DOHH2 (cell line): ENCODE results near the gene ATAD3C.

Source experiments
- CTCF ChIP-seq: fragments of 200-600 bp; sonication (generic); IDR thresholded peaks from one replicate; pipeline ENCODE4 v1.5.1; 2014; ENCODE audit warnings: antibody characterized with exemption, mild to moderate bottlenecking, low read depth, low read length; ENCODE audit not compliant: poor library complexity, severe bottlenecking
- EZH2phosphoT487 ChIP-seq: fragments of 200-600 bp; sonication (generic); IDR thresholded peaks from 2 replicates; pipeline ENCODE4 v1.6.1; 2017; ENCODE audit warnings: borderline replicate concordance, mild to moderate bottlenecking, antibody characterized with exemption, low read length, moderate library complexity, mixed read lengths

DNA sequence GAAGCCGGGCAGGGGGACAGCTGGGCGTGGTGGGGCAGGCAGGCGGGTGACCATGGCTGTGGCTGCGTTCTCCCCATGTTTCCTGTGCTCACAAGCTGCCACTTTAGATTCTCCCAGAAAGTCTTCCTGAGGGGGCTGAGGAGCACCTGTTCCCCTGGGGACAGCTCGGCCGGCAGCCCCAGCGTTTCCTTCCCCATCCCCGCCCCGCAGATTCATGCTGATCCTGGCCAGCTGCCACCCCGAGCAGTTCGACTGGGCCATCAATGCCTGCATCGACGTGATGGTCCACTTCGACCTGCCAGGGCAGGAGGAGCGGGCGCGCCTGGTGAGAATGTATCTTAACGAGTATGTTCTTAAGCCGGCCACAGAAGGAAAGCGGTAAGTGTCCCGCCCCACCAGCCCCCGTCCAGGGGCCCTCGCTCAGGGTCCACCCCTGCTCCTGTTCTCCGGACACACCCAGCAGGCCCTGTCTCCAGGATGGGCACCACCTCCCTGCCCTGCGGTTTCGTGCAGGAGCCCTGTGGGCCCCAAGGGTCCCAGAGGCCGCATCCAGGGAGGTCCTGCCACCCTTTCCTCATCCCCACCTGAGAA, 11.1 kb downstream of the ATAD3C start:
- TF ChIP-seq CTCF, result no peak
- no peak for TF ChIP-seq EZH2phosphoT487
